Gastroesophageal sphincter (tissue), 3 donors: ENCODE measurements around the gene LURAP1L.

ENCODE experiments used
- EP300 ChIP-seq: sonication (generic); formaldehyde crosslinking; IDR thresholded peaks from one replicate; pipeline ENCODE4 v1.6.1; 2017; ENCODE audit warnings: antibody characterized with exemption, mild to moderate bottlenecking
- POLR2A ChIP-seq, 2 donors: fragments of 450-650 bp; IDR thresholded peaks; one replicate each; pipeline ENCODE4 v1.6.1; 2017; ENCODE audit warnings: antibody characterized with exemption in 2 of 2, mild to moderate bottlenecking in 2 of 2, moderate library complexity in 1 of 2
- POLR2AphosphoS5 ChIP-seq: sonication (generic); formaldehyde crosslinking; IDR thresholded peaks from one replicate; pipeline ENCODE4 v1.6.1; 2017; ENCODE audit warnings: antibody characterized with exemption
- TF ChIP-seq, protein P1 (sequence below), 4 experiments: fragments of 200-600 bp in 2 of 4; fragments of 450-650 bp in 2 of 4; sonication (generic) in 1 of 4; IDR thresholded peaks; one replicate each; pipeline ENCODE4 v1.5.1; 2017 to 2019; ENCODE audit warnings: antibody characterized with exemption in 4 of 4, mild to moderate bottlenecking in 2 of 4, moderate library complexity in 2 of 4

GRCh38 chr9:12784461-12785259, 9.8 kb downstream of the LURAP1L start:
- TF ChIP-seq, protein P1, sequence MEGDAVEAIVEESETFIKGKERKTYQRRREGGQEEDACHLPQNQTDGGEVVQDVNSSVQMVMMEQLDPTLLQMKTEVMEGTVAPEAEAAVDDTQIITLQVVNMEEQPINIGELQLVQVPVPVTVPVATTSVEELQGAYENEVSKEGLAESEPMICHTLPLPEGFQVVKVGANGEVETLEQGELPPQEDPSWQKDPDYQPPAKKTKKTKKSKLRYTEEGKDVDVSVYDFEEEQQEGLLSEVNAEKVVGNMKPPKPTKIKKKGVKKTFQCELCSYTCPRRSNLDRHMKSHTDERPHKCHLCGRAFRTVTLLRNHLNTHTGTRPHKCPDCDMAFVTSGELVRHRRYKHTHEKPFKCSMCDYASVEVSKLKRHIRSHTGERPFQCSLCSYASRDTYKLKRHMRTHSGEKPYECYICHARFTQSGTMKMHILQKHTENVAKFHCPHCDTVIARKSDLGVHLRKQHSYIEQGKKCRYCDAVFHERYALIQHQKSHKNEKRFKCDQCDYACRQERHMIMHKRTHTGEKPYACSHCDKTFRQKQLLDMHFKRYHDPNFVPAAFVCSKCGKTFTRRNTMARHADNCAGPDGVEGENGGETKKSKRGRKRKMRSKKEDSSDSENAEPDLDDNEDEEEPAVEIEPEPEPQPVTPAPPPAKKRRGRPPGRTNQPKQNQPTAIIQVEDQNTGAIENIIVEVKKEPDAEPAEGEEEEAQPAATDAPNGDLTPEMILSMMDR (IDR thresholded peaks at IDR 0.05): no peak
- no peak for TF ChIP-seq POLR2A (IDR thresholded peaks at IDR 0.05)
- TF ChIP-seq POLR2AphosphoS5: peak; percentile 66
- TF ChIP-seq EP300: no peak
